SH-SY5Y (cell line): ENCODE results near the gene HECTD4.

Experiments used
- GATA2 ChIP-seq: IDR thresholded peaks from 2 replicates; pipeline ENCODE4 v1.6.1; 2011; ENCODE audit warnings: mild to moderate bottlenecking, low read depth, low read length
- GATA3 ChIP-seq: IDR thresholded peaks from 2 replicates; pipeline ENCODE4 v1.6.1; 2011; ENCODE audit warnings: low read depth, mild to moderate bottlenecking, low read length, moderate library complexity

DNA sequence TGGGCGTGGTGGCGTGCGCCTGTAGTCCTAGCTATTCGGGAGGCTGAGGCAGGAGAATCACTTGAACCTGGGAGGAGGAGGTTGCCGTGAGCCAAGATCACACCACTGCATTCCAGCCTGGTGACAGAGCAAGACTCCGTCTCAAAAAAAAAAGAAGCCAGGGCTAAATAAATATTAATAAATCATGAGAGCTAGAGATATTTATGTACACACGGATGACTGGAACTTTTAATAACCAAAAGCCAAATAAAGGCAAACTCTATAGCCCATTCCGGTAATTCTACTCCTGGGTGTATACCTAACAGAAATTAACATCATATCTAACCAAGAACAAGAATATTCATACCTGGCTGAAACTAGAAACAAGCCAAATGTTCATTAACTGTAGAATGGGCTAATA is 264.5 kb downstream of the HECTD4 start:
- TF ChIP-seq GATA3 (no peak), GATA2 (no peak)
